ENCODE results near the gene TNNC1. TPM values are rescaled to one million over a fixed set of nuclear protein-coding genes. Genes with fewer than 3 reads are reported as not detected.

Gene TNNC1
- total and polyA plus RNA-seq, 12 donors: 6,035 to 18,066 (median 8,315) TPM

- peaks cover 18 to 55% (median 27%) of the 10 kb centered on the region in 9 donors for H3K4me1 ChIP-seq
- peak in 5 of 9 donors; percentile 6 to 36 (median 11) for TF ChIP-seq CTCF (IDR thresholded peaks at IDR 0.05)
- H3K27me3 ChIP-seq: no peaks in the 10 kb centered on the region
- ATAC-seq: no peak
- H3K4me3 ChIP-seq: peak overlapping the region; percentile 20 to 93 (median 58)
- H3K9me3 ChIP-seq: no peaks in the 10 kb centered on the region
- intact Hi-C loops (cut with DNase I): loop anchor here in 3 of 10 donors (10.0 kb wide), 2 partner anchors 217 to 233 kb away; partner anchors contain the start of genes GNL3 (in 3 of the 3), PBRM1 (in 3 of the 3) and TWF2 (in 1 of the 3)
- WGBS, 2 donors: 44 to 69% methylated on average over 24 of the region's 24 CpGs
- peaks cover 0 to 17% (median 0%) of the 10 kb centered on the region in 9 donors for H3K36me3 ChIP-seq
- no peak for DNase-seq
- peak overlapping the region; percentile 31 to 99 (median 91) for H3K27ac ChIP-seq
These were observed 2.4 kb downstream of the TNNC1 start for GRCh38 chr3:52451237-52452083.

DNA sequence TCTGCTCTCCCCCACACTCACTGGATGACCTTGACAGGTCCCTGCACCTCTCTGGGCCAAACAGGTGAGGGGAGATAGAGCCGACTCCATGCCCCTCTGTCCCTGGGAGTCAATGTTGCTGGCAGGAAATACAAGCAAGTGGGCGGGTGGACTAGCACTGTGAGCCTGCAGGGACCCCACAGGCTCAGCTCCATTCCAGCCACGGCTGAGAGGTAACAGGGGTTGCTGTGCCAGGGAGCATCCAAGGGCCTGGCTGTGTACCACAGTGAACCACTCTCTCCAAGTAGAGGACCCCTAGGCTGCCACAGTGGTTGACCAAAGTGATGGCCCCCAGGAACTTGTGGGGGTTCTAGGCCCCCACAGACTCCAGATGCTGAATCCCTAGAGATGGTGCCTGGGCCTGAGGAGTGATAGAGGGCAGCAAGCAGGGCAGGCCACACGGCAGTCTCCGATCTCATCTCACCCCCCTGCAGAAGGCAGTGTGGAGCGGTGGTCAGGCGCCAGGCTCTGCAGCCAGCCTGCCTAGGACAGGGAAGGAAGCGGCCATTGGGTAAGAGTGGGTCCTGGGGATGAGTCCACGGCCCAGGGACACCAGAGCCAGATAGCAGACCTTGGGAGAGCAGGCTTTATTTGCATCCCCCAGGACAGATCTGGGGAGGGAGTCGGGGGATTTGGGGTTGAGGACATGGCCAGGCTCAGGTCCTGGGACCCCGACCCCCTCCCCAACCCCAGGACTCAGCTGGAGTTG lies 3.2 kb downstream of the TNNC1 start:
- Histone ChIP-seq H3K36me3 (peaks cover 0 to 17% (median 0%) of the 10 kb centered on the region in 9 donors), H3K9me3 (no peaks in the 10 kb centered on the region), H3K4me1 (peaks cover 14 to 56% (median 23%) of the 10 kb centered on the region in 9 donors), H3K27me3 (no peaks in the 10 kb centered on the region), H3K27ac (peak overlapping the region; percentile 31 to 99 (median 91)), H3K4me3 (peak overlapping the region in 9 of 10 donors; percentile 20 to 93 (median 61))
- TF ChIP-seq CTCF (IDR thresholded peaks at IDR 0.05): no peak
- WGBS, 2 donors: 54 to 68% methylated on average over 11 of the region's 11 CpGs
- ATAC-seq: peak in 2 of 8 donors; percentile 0 to 2
- intact Hi-C loops (cut with DNase I): loop anchor here in 3 of 10 donors (10.0 kb wide), 2 partner anchors 216 to 234 kb away; partner anchors contain the start of genes GNL3 (in 3 of the 3), PBRM1 (in 3 of the 3) and TWF2 (in 1 of the 3)
- DNase-seq: no peak

GRCh38 chr3:52447512-52448355 lies 6.1 kb downstream of the TNNC1 start:
- no peak for TF ChIP-seq CTCF (IDR thresholded peaks at IDR 0.05)
- 40 to 49% methylated on average over 12 of the region's 12 CpGs for WGBS, 2 donors
- Histone ChIP-seq H3K36me3 (peaks cover 0 to 17% (median 0%) of the 10 kb centered on the region in 9 donors), H3K4me3 (no peak overlapping the region), H3K27ac (peak overlapping the region in 7 of 10 donors; percentile 38 to 99 (median 91)), H3K27me3 (no peaks in the 10 kb centered on the region), H3K9me3 (no peaks in the 10 kb centered on the region), H3K4me1 (peaks cover 3 to 54% (median 17%) of the 10 kb centered on the region in 9 donors)
- intact Hi-C loops (cut with DNase I): loop anchor here in 7 of 10 donors (1.0 to 2.0 kb wide), 4 partner anchors 19 to 35 kb away; no protein-coding TSS in a partner anchor
- DNase-seq: no peak
- ATAC-seq: peak in 1 of 8 donors; percentile 3

All from heart right ventricle (tissue), 16 donors.